Endothelial cell of umbilical vein (primary cell): ENCODE measurements around the gene CABCOCO1. TPM values are rescaled to one million over a fixed set of nuclear protein-coding genes. Genes with fewer than 3 reads are reported as not detected.

Experiments used
- BruUV-seq: library from RNA; stranded (reverse); fragments of 400-500 nt; replicated peaks from 2 replicates; lab custom pipeline; 2021; lab: Mats Ljungman, UMichigan
- CTCF ChIA-PET: fragments of 300-600, 350-600 bp; sonication (Branson Sonifier 250); formaldehyde crosslinking; loops from one replicate; lab custom pipeline; 2021; ENCODE audit warnings: antibody characterized with exemption, inconsistent platforms; lab: Charles Lee
- POLR2A ChIA-PET: fragments of 300-600, 350-600 bp; sonication (Branson Sonifier 250); formaldehyde crosslinking; loops from one replicate; lab custom pipeline; 2021; ENCODE audit warnings: antibody characterized with exemption, inconsistent platforms; lab: Charles Lee
- DNase-seq: peaks from one replicate; pipeline ENCODE4 v3.0.0-alpha.2; 2011; ENCODE audit warnings: low read depth, low spot score
- FAIRE-seq: peaks from 2 replicates; lab custom pipeline; 2011; peaks lifted over from hg19 to GRCh38; lab: Jason Lieb, UNC
- H2AFZ ChIP-seq: 2 replicates; pipeline ENCODE4 v1.6.0; 2012; ENCODE audit warnings: low read depth, low read length, control low read depth, inconsistent platforms
- H3K27ac ChIP-seq: 2 replicates; pipeline ENCODE4 v1.5.1; 2011; ENCODE audit warnings: low read depth, mild to moderate bottlenecking, control low read depth, low read length, moderate library complexity; ENCODE audit not compliant: insufficient read depth
- H3K27me3 ChIP-seq, 2 experiments: 2 replicates each; pipeline versions ENCODE4 v1.6.0 to v1.6.1; 2011; ENCODE audit warnings: low read length in 2 of 2, mixed read lengths in 1 of 2; ENCODE audit not compliant: control insufficient read depth in 2 of 2, insufficient read depth in 2 of 2
- H3K36me3 ChIP-seq, 2 experiments: 2 replicates in 1 of 2; 3 replicates in 1 of 2; pipeline ENCODE4 v1.5.1; 2011; ENCODE audit warnings: low read length in 2 of 2, mild to moderate bottlenecking in 1 of 2, moderate library complexity in 1 of 2; ENCODE audit not compliant: control insufficient read depth in 2 of 2, insufficient read depth in 2 of 2; ENCODE audit errors: extremely low read depth in 1 of 2
- H3K4me1 ChIP-seq: 3 replicates; pipeline ENCODE4 v1.5.1; 2011; ENCODE audit warnings: mild to moderate bottlenecking, low read length; ENCODE audit not compliant: control insufficient read depth, insufficient read depth; ENCODE audit errors: extremely low read depth
- H3K4me2 ChIP-seq: 2 replicates; pipeline ENCODE4 v1.6.1; 2011; ENCODE audit warnings: low read length, control low read depth, mixed read lengths; ENCODE audit not compliant: insufficient read depth
- H3K4me3 ChIP-seq, 3 experiments: fragments of 200-600 bp in 1 of 3; sonication (generic), shearing (Covaris generic) in 1 of 3; replicated peaks in 1 of 3; 2 replicates each; pipeline ENCODE4 v1.5.1; 2011 to 2016; ENCODE audit warnings: control low read depth in 3 of 3, low read length in 3 of 3, mild to moderate bottlenecking in 2 of 3, inconsistent platforms in 1 of 3, low read depth in 1 of 3, moderate library complexity in 1 of 3; ENCODE audit not compliant: insufficient read depth in 1 of 3
- H3K79me2 ChIP-seq: 2 replicates; pipeline ENCODE4 v1.6.0; 2012; ENCODE audit warnings: low read length, inconsistent platforms; ENCODE audit not compliant: control insufficient read depth, insufficient read depth
- H3K9ac ChIP-seq: replicated peaks from 2 replicates; pipeline ENCODE3; 2011; ENCODE audit warnings: low read length, control low read depth; ENCODE audit not compliant: insufficient read depth; ENCODE audit errors: extremely low read depth
- H3K9me1 ChIP-seq: replicated peaks from 3 replicates; pipeline ENCODE4 v1.6.0; 2011; ENCODE audit warnings: mild to moderate bottlenecking, low read length; ENCODE audit not compliant: control insufficient read depth, insufficient read depth; ENCODE audit errors: extremely low read depth
- H3K9me3 ChIP-seq: replicated peaks from 2 replicates; pipeline ENCODE4 v1.5.1; 2012; ENCODE audit warnings: low read length, inconsistent platforms; ENCODE audit not compliant: control insufficient read depth, insufficient read depth
- H4K20me1 ChIP-seq: replicated peaks from 2 replicates; pipeline ENCODE3; 2011; ENCODE audit warnings: mild to moderate bottlenecking, low read length; ENCODE audit not compliant: control insufficient read depth, insufficient read depth; ENCODE audit errors: extremely low read depth
- EZH2 ChIP-seq: IDR thresholded peaks from 2 replicates; pipeline ENCODE4 v1.6.1; 2012; ENCODE audit warnings: borderline replicate concordance, low read depth, mild to moderate bottlenecking, moderate library complexity, low read length, inconsistent platforms; ENCODE audit not compliant: severe bottlenecking
- FOS ChIP-seq: IDR thresholded peaks from 2 replicates; pipeline ENCODE4 v1.6.1; 2011; ENCODE audit warnings: mild to moderate bottlenecking, low read length, moderate library complexity, borderline replicate concordance; ENCODE audit not compliant: insufficient read depth
- GATA2 ChIP-seq: IDR thresholded peaks from 2 replicates; pipeline ENCODE4 v1.7.0; 2011; ENCODE audit warnings: low read depth, mild to moderate bottlenecking, moderate library complexity, mixed read lengths, low read length; ENCODE audit not compliant: insufficient read length, insufficient read depth
- JUN ChIP-seq: IDR thresholded peaks from 2 replicates; pipeline ENCODE4 v1.6.1; 2011; ENCODE audit warnings: borderline replicate concordance, low read depth; ENCODE audit not compliant: insufficient read length, insufficient read depth
- MYC ChIP-seq: IDR thresholded peaks from one replicate; pipeline ENCODE4 v1.6.1; 2011; ENCODE audit warnings: mild to moderate bottlenecking, low read depth, low read length
- POLR2A ChIP-seq: IDR thresholded peaks from 2 replicates; pipeline ENCODE4 v1.6.1; 2012; ENCODE audit warnings: low read depth, mild to moderate bottlenecking, control low read depth, low read length
- POLR2AphosphoS5 ChIP-seq: IDR thresholded peaks from 2 replicates; pipeline ENCODE4 v1.6.1; 2012; ENCODE audit warnings: low read depth, mild to moderate bottlenecking, control low read depth, low read length, moderate library complexity; ENCODE audit not compliant: insufficient read depth
- dilution Hi-C: fragments of 300-500 bp; cut with MboI; formaldehyde crosslinking; loops from one replicate; pipeline ENCODE4 v1.15.0; 2019; ENCODE audit warnings: low sequenced_read_pairs; ENCODE audit not compliant: extremely low pct_ligation_motif_present
- intact Hi-C: fragments of 100-400 bp; cut with micrococcal nuclease; formaldehyde crosslinking; loops from one replicate; pipeline ENCODE4 v1.10.0; 2022
- polyA plus RNA-seq, 4 experiments: library from polyadenylated mRNA; depleted of rRNA in 3 of 4; stranded (reverse) in 3 of 4; unstranded in 1 of 4; fragments of >200 nt; gene quantifications; 2 replicates each; pipeline versions ENCODE4 v1.2.1 to v1.2.3, GENCODE V29; 2011 to 2012; ENCODE audit warnings: missing spikeins in 1 of 4
- total RNA-seq: library from RNA; stranded (reverse); gene quantifications from 2 replicates; pipeline ENCODE4 v1.2.3, GENCODE V29; 2021
- TF ChIP-seq, protein P1 (sequence below): IDR thresholded peaks from 2 replicates; pipeline ENCODE4 v1.6.1; 2011; ENCODE audit not compliant: insufficient read depth, insufficient read length
- TF ChIP-seq, protein P2 (sequence below), 2 donors: IDR thresholded peaks; 1 replicate in 1 of 2; 2 replicates in 1 of 2; pipeline ENCODE4 v1.5.1; 2011; ENCODE audit warnings: low read length in 2 of 2, mild to moderate bottlenecking in 2 of 2, moderate library complexity in 2 of 2, control low read depth in 1 of 2, inconsistent platforms in 1 of 2, low read depth in 1 of 2; ENCODE audit not compliant: insufficient read depth in 1 of 2; ENCODE audit errors: extremely low read depth in 1 of 2

The CABCOCO1 gene
- total and polyA plus RNA-seq, 2 donors (not counting 3 experiments of a cell fraction or from before 2014, with no cell fraction given): 0.06 to 1.3 TPM

DNA sequence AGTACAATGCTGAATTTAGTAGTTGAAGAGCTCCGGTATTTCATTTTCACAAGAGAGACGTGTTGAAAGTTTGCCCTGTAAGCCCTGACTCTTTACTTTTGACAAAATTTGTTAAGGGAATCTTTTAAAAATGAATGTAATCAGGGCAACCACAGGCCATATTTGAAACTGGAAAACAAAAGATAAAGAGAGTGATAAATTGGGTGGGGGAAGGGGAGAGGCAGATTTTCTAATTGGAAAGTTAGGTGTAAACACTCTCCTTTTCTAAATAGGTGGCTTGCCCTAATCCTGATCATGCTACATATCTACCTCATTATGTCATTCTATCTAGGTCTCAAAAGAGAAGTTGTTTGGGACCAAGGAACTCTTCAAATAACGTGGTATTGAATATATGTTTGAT, 90.7 kb downstream of the CABCOCO1 start:
- Histone ChIP-seq H3K36me3 (no peaks in the 10 kb centered on the region), H3K27ac (no peak overlapping the region), H3K4me3 (no peak overlapping the region), H4K20me1 (no peaks in the 10 kb centered on the region), H3K79me2 (no peaks in the 10 kb centered on the region), H3K9me3 (no peaks in the 10 kb centered on the region), H3K4me2 (no peak overlapping the region), H2AFZ (no peak overlapping the region), H3K4me1 (peaks cover 23% of the 10 kb centered on the region), H3K27me3 (no peaks in the 10 kb centered on the region), H3K9me1 (no peaks in the 10 kb centered on the region), H3K9ac (no peak overlapping the region)
- peak; percentile 18 for FAIRE-seq
- dilution Hi-C loops: no loop called here
- no TSS peak for BruUV-seq
- ChIA-PET CTCF (interaction anchor here (0.9 to 4.7 kb wide), 4 partner anchors 8 to 492 kb away, joined by 3 to 165 read pairs (median 38); no protein-coding TSS in a partner anchor), POLR2A (no interaction called here)
- TF ChIP-seq JUN (no peak), POLR2A (no peak), EZH2 (no peak), POLR2AphosphoS5 (no peak), MYC (no peak), FOS (no peak), GATA2 (no peak)
- TF ChIP-seq, protein P1, sequence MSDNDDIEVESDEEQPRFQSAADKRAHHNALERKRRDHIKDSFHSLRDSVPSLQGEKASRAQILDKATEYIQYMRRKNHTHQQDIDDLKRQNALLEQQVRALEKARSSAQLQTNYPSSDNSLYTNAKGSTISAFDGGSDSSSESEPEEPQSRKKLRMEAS: no peak
- TF ChIP-seq, protein P2, sequence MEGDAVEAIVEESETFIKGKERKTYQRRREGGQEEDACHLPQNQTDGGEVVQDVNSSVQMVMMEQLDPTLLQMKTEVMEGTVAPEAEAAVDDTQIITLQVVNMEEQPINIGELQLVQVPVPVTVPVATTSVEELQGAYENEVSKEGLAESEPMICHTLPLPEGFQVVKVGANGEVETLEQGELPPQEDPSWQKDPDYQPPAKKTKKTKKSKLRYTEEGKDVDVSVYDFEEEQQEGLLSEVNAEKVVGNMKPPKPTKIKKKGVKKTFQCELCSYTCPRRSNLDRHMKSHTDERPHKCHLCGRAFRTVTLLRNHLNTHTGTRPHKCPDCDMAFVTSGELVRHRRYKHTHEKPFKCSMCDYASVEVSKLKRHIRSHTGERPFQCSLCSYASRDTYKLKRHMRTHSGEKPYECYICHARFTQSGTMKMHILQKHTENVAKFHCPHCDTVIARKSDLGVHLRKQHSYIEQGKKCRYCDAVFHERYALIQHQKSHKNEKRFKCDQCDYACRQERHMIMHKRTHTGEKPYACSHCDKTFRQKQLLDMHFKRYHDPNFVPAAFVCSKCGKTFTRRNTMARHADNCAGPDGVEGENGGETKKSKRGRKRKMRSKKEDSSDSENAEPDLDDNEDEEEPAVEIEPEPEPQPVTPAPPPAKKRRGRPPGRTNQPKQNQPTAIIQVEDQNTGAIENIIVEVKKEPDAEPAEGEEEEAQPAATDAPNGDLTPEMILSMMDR (IDR thresholded peaks at IDR 0.05; ENCODE audit: extremely low read depth in 1 of 2, insufficient read depth in 1 of 2, low read depth in 1 of 2, low read length in 2 of 2): no peak
- no peak for DNase-seq
- intact Hi-C loops: loop anchor here (5.0 kb wide), 3 partner anchors 39 to 284 kb away; no protein-coding TSS in a partner anchor
